HL-60 (cell line): ENCODE results near the gene JPH3.

Source experiments
- DNase-seq, 2 experiments: peaks; one replicate each; pipeline ENCODE4 v3.0.0-alpha.2; 2010 to 2020; ENCODE audit warnings: low read depth in 1 of 2, low spot score in 1 of 2
- H3K27ac ChIP-seq: fragments of 250-450 bp; sonication (Bioruptor Pico); replicated peaks from 2 replicates; pipeline ENCODE4 v1.5.1; 2020; ENCODE audit warnings: mild to moderate bottlenecking, moderate library complexity
- H3K27me3 ChIP-seq: fragments of 250-450 bp; sonication (Bioruptor Pico); 2 replicates; pipeline ENCODE4 v1.5.1; 2021; ENCODE audit warnings: mild to moderate bottlenecking, moderate library complexity; ENCODE audit not compliant: insufficient read depth, poor library complexity, severe bottlenecking
- H3K4me3 ChIP-seq: replicated peaks from 2 replicates; pipeline ENCODE4 v1.5.1; 2011; ENCODE audit warnings: mild to moderate bottlenecking, control low read depth, low read length; ENCODE audit not compliant: insufficient read depth
- CTCF ChIP-seq: IDR thresholded peaks from one replicate; pipeline ENCODE4 v1.5.1; 2011; ENCODE audit warnings: low read length, control low read depth, inconsistent platforms; ENCODE audit not compliant: insufficient read depth
- GABPA ChIP-seq: IDR thresholded peaks from 2 replicates; pipeline ENCODE4 v1.6.1; 2012; ENCODE audit warnings: low read depth
- POLR2AphosphoS5 ChIP-seq: IDR thresholded peaks from 2 replicates; pipeline ENCODE4 v1.6.1; 2012; ENCODE audit warnings: low read depth
- REST ChIP-seq: IDR thresholded peaks from 2 replicates; pipeline ENCODE4 v1.6.1; 2012; ENCODE audit warnings: low read depth; ENCODE audit not compliant: insufficient replicate concordance
- SPI1 ChIP-seq: IDR thresholded peaks from 2 replicates; pipeline ENCODE4 v1.6.1; 2012; ENCODE audit warnings: low read depth, mild to moderate bottlenecking, borderline replicate concordance

JPH3 gene

GRCh38 chr16:87664792-87665191, 62.5 kb downstream of the JPH3 start:
- no peak for DNase-seq
- Histone ChIP-seq H3K27ac (no peak overlapping the region), H3K4me3 (no peak overlapping the region), H3K27me3 (no peaks in the 10 kb centered on the region)
- TF ChIP-seq CTCF (no peak), REST (no peak), POLR2AphosphoS5 (no peak), GABPA (no peak), SPI1 (no peak)

- no peak for DNase-seq
- Histone ChIP-seq H3K27ac (no peak overlapping the region), H3K27me3 (no peaks in the 10 kb centered on the region), H3K4me3 (no peak overlapping the region)
- TF ChIP-seq GABPA (no peak), CTCF (no peak), REST (no peak), SPI1 (no peak)
Observed at GRCh38 chr16:87665193-87665592, 62.9 kb downstream of the JPH3 start.

- DNase-seq: no peak
- H3K27ac ChIP-seq: no peak overlapping the region
- H3K4me3 ChIP-seq: no peak overlapping the region
- TF ChIP-seq POLR2AphosphoS5: no peak
- TF ChIP-seq CTCF: no peak
- no peak for TF ChIP-seq REST
- no peak for TF ChIP-seq SPI1
- TF ChIP-seq GABPA: no peak
- H3K27me3 ChIP-seq: no peaks in the 10 kb centered on the region
Observed at GRCh38 chr16:87666919-87667318, 64.6 kb downstream of the JPH3 start.
